ENCODE results near the gene LYPD6.

DNA sequence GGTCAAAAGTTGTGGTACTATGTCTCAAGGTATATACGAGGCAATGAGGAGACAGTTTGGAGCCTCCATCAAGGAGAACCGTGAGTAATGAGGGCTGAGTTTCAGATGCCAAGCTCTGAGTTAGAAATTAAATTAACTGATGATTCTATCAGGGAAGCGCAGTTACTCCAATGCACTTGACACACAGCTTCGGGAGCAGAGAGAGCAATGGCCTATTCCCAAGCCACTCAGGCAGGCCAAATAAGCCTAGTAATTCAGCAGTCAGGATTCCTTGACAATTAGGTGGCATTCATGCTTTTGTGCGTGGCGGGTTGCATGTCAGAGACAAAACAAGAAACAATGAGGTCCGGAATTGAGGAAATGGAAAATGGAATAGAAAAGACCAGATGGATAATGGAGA lies 134.0 kb downstream of the LYPD6 start:
- TF ChIP-seq POLR2AphosphoS5 (IDR thresholded peaks at IDR 0.05; ENCODE audit: low read depth) (no peak), CTCF (conservative IDR thresholded peaks at IDR 0.05; ENCODE audit: low read depth in 2 of 2) (no peak), NANOG (IDR thresholded peaks at IDR 0.05; ENCODE audit: borderline replicate concordance) (no peak)

Data from GM23338 (cell line).